ENCODE results near the gene PHLPP1. TPM values are rescaled to one million over a fixed set of nuclear protein-coding genes. Genes with fewer than 3 reads are reported as not detected.

The PHLPP1 gene
- total and polyA plus RNA-seq, 2 of the 4 experiments (the other 2 are of a cell fraction), result 3.3 to 3.6 TPM

- intact Hi-C loops (cut with micrococcal nuclease) (no loop called here), in situ Hi-C loops (cut with MboI; ENCODE audit: low sequenced_read_pairs) (loop anchor here (25.0 kb wide), 1 partner anchor 788 kb away; the partner anchor contains the start of genes PIGN and RELCH)
- H3K56ac ChIP-seq (ENCODE audit: extremely low read depth, insufficient read depth, low read length), result no peak overlapping the region
Observed at GRCh38 chr18:62974928-62975675, 259.8 kb downstream of the PHLPP1 start.

More at GRCh38 chr18:62974928-62975675, 259.8 kb downstream of the PHLPP1 start:
- H3K36me3 ChIP-seq (ENCODE audit: control insufficient read depth, insufficient read depth, low read length), result peaks cover 13% of the 10 kb centered on the region
- H2AFZ ChIP-seq (replicated peaks; ENCODE audit: low read length, poor library complexity), result no peak overlapping the region
- TF ChIP-seq MAZ (IDR thresholded peaks at IDR 0.05; ENCODE audit: borderline replicate concordance, low read depth, low read length) (no peak), MXI1 (IDR thresholded peaks at IDR 0.05; ENCODE audit: borderline replicate concordance, low read depth, low read length) (no peak)
- H2BK15ac ChIP-seq (ENCODE audit: low read depth, low read length), result no peak overlapping the region
- no peak overlapping the region for H4K91ac ChIP-seq (ENCODE audit: insufficient read depth, low read depth, low read length)
- no peaks in the 10 kb centered on the region for H3K79me1 ChIP-seq (ENCODE audit: low read depth in 1 of 2, low read length in 2 of 2)
- POLR2A ChIA-PET (ENCODE audit: unreplicated experiment), result no interaction called here
- dilution Hi-C loops (cut with HindIII; ENCODE audit: low sequenced_read_pairs, unreplicated experiment), result no loop called here
- no peak overlapping the region for H3K9ac ChIP-seq (ENCODE audit: low read depth, low read length)
- no peak for DNase-seq
- H3K4ac ChIP-seq (ENCODE audit: low read depth, low read length), result no peak overlapping the region; the same call in 1 of the 2 replicates
- H3K14ac ChIP-seq (replicated peaks; ENCODE audit: low read depth, low read length), result no peak overlapping the region
- H3K23ac ChIP-seq (ENCODE audit: low read depth, low read length), result no peak overlapping the region
- peaks cover 8% of the 10 kb centered on the region; the same call in 1 of the 2 replicates for H3K9me1 ChIP-seq (ENCODE audit: insufficient read depth, low read length)
- peaks cover 15% of the 10 kb centered on the region; the same call in 1 of the 2 replicates for H4K20me1 ChIP-seq (ENCODE audit: insufficient read depth, low read length)
- H2AK5ac ChIP-seq (ENCODE audit: low read depth, low read length), result no peak overlapping the region
- no peaks in the 10 kb centered on the region; the same call in 1 of the 2 replicates for H3K27me3 ChIP-seq (ENCODE audit: control insufficient read depth, insufficient read depth, low read length)
- peaks cover 3% of the 10 kb centered on the region for H3K4me1 ChIP-seq (ENCODE audit: control insufficient read depth, insufficient read depth, low read length)
- 100% methylated on average over 3 of the region's 7 CpGs; no CpG with 5 or more reads in 1 of the 2 experiments for WGBS, 2 experiments (ENCODE audit: extremely low coverage in 2 of 2, insufficient read length in 1 of 2)
- no peak overlapping the region for H4K5ac ChIP-seq (ENCODE audit: low read depth, low read length)
- H3K4me3 ChIP-seq (ENCODE audit: insufficient read depth, low read depth, low read length), result no peak overlapping the region
- CTCF ChIA-PET, result interaction anchor here (0.6 kb wide), 1 partner anchor 389 kb away, joined by 3 read pairs; no protein-coding TSS in a partner anchor
- no peaks in the 10 kb centered on the region for H3K9me3 ChIP-seq (ENCODE audit: control insufficient read depth, insufficient read depth, low read length)
- no peak overlapping the region for H2AK9ac ChIP-seq (replicated peaks; ENCODE audit: low read depth, low read length, poor library complexity)
- H3K27ac ChIP-seq (ENCODE audit: insufficient read depth, low read length), result no peak overlapping the region
- no peak overlapping the region for H4K8ac ChIP-seq (ENCODE audit: low read depth in 2 of 2, low read length in 2 of 2)
- H2BK5ac ChIP-seq (ENCODE audit: low read depth, low read length, poor library complexity, severe bottlenecking), result no peak overlapping the region
- no peak overlapping the region for H2BK120ac ChIP-seq (ENCODE audit: low read depth, low read length)
- H3K18ac ChIP-seq (ENCODE audit: low read depth, low read length), result no peak overlapping the region
- BruUV-seq (replicated peaks), result no TSS peak
- no peak for ATAC-seq (ENCODE audit: low read depth)
- H2BK20ac ChIP-seq (ENCODE audit: low read depth, low read length), result no peak overlapping the region
- no peak overlapping the region for H3K4me2 ChIP-seq (ENCODE audit: low read depth, low read length)

All from IMR-90 (cell line).